Liver (tissue), 9 donors: ENCODE results near the gene AKR1C2. TPM values are rescaled to one million over a fixed set of nuclear protein-coding genes. Genes with fewer than 3 reads are reported as not detected.
A peak's percentile ranks its signal among the peaks of the same experiment; 100 is the strongest.

ENCODE experiments used
- DNase-seq: peaks from one replicate; pipeline ENCODE4 v3.0.0-alpha.2; 2017; ENCODE audit warnings: low spot score
- H3K27ac ChIP-seq, 2 donors: one replicate each; pipeline ENCODE4 v1.7.0; 2013; ENCODE audit warnings: inconsistent platforms in 2 of 2, low read length in 2 of 2, control low read depth in 1 of 2, low read depth in 1 of 2, mild to moderate bottlenecking in 1 of 2
- H3K27me3 ChIP-seq, 4 donors: one replicate each; pipeline versions ENCODE4 v1.6.1 to v1.7.0; 2013; ENCODE audit warnings: low read length in 3 of 4, inconsistent platforms in 1 of 4, mild to moderate bottlenecking in 1 of 4, moderate library complexity in 1 of 4; ENCODE audit not compliant: control insufficient read depth in 4 of 4, insufficient read depth in 4 of 4
- H3K36me3 ChIP-seq, 4 donors: one replicate each; pipeline versions ENCODE4 v1.6.1 to v1.7.0; 2013; ENCODE audit warnings: low read length in 3 of 4, mild to moderate bottlenecking in 3 of 4, low read depth in 1 of 4, moderate library complexity in 1 of 4; ENCODE audit not compliant: control insufficient read depth in 4 of 4, insufficient read depth in 3 of 4
- H3K4me1 ChIP-seq, 4 donors: one replicate each; pipeline versions ENCODE4 v1.6.1 to v1.7.0; 2013; ENCODE audit warnings: low read length in 3 of 4, mild to moderate bottlenecking in 3 of 4, moderate library complexity in 1 of 4; ENCODE audit not compliant: control insufficient read depth in 4 of 4, insufficient read depth in 4 of 4
- H3K4me3 ChIP-seq, 3 donors: one replicate each; pipeline versions ENCODE4 v1.6.1 to v1.7.0; 2013; ENCODE audit warnings: low read length in 3 of 3, control low read depth in 1 of 3, low read depth in 1 of 3, mild to moderate bottlenecking in 1 of 3
- H3K9ac ChIP-seq, 2 donors: one replicate each; pipeline ENCODE4 v1.7.0; 2013; ENCODE audit warnings: low read length in 2 of 2, mild to moderate bottlenecking in 2 of 2, moderate library complexity in 2 of 2, control low read depth in 1 of 2, low read depth in 1 of 2
- H3K9me3 ChIP-seq, 4 donors: one replicate each; pipeline versions ENCODE4 v1.6.1 to v1.7.0; 2013; ENCODE audit warnings: low read length in 3 of 4; ENCODE audit not compliant: control insufficient read depth in 4 of 4
- EGR1 ChIP-seq, 2 donors: IDR thresholded peaks; 2 replicates each; pipeline ENCODE4 v1.6.1; 2016 to 2018; ENCODE audit warnings: antibody characterized with exemption in 2 of 2, low read depth in 2 of 2
- FOXA1 ChIP-seq: IDR thresholded peaks from 2 replicates; pipeline ENCODE4 v1.6.1; 2016; ENCODE audit warnings: antibody characterized with exemption
- FOXA2 ChIP-seq: IDR thresholded peaks from 2 replicates; pipeline ENCODE4 v1.6.1; 2016; ENCODE audit warnings: antibody characterized with exemption
- HNF4A ChIP-seq, 2 donors: conservative IDR thresholded peaks; 2 replicates each; pipeline ENCODE4 v1.6.1; 2016; ENCODE audit warnings: antibody characterized with exemption in 2 of 2, mild to moderate bottlenecking in 2 of 2
- HNF4G ChIP-seq: IDR thresholded peaks from 2 replicates; pipeline ENCODE4 v1.6.1; 2016; ENCODE audit warnings: antibody characterized with exemption
- JUND ChIP-seq, 2 donors: IDR thresholded peaks; 2 replicates each; pipeline ENCODE4 v1.6.1; 2016; ENCODE audit warnings: antibody characterized with exemption in 2 of 2
- NR2F2 ChIP-seq: IDR thresholded peaks from 2 replicates; pipeline ENCODE4 v1.6.1; 2016; ENCODE audit warnings: antibody characterized with exemption
- RAD21 ChIP-seq, 2 donors: IDR thresholded peaks; 2 replicates each; pipeline ENCODE4 v1.6.1; 2016; ENCODE audit warnings: antibody characterized with exemption in 2 of 2, mild to moderate bottlenecking in 2 of 2
- SP1 ChIP-seq: IDR thresholded peaks from 2 replicates; pipeline ENCODE4 v1.6.1; 2018; ENCODE audit warnings: antibody characterized with exemption, mild to moderate bottlenecking
- YY1 ChIP-seq: IDR thresholded peaks from 2 replicates; pipeline ENCODE4 v1.6.1; 2016; ENCODE audit warnings: antibody characterized with exemption, mild to moderate bottlenecking
- WGBS: extraction: QIAGEN DNeasy Blood & Tissue Kit; methylation state at CpG from one replicate; pipeline ENCODE4 v1.1.7; 2013; 5-methylcytosine and 5-hydroxymethylcytosine counted together
- polyA plus RNA-seq, 2 donors: library from polyadenylated mRNA; stranded (reverse) in 1 of 2; unstranded in 1 of 2; fragments of 200-250 nt in 1 of 2; fragments of >200 nt in 1 of 2; fragmentation: Nextera tagmentation in 1 of 2; extraction: Ambion mirVana in 1 of 2; gene quantifications; one replicate each; pipeline versions ENCODE4 v1.2.1 to v1.2.3, GENCODE V29; 2013 to 2015
- total RNA-seq, 2 donors: library from RNA; depleted of rRNA; stranded (reverse); fragments of >200 nt; gene quantifications; one replicate each; pipeline ENCODE4 v1.2.3, GENCODE V29; 2014
- TF ChIP-seq, protein P1 (sequence below): IDR thresholded peaks from 2 replicates; pipeline ENCODE4 v1.6.1; 2016; ENCODE audit warnings: antibody characterized with exemption
- TF ChIP-seq, protein P2 (sequence below): IDR thresholded peaks from 2 replicates; pipeline ENCODE4 v1.6.1; 2016; ENCODE audit warnings: antibody characterized with exemption, mild to moderate bottlenecking
- TF ChIP-seq, protein P3 (sequence below): IDR thresholded peaks from 2 replicates; pipeline ENCODE4 v1.6.1; 2016; ENCODE audit warnings: antibody characterized with exemption
- TF ChIP-seq, protein P4 (sequence below): IDR thresholded peaks from 2 replicates; pipeline ENCODE4 v1.6.1; 2016; ENCODE audit warnings: antibody characterized with exemption
- donor health status: healthy.
- donor health status: healthy.
- donor health status: healthy.
- donor health status: healthy.
- donor health status: healthy.

Gene AKR1C2
- total and polyA plus RNA-seq, 4 donors: 63.8 to 699 (median 162) TPM

DNA sequence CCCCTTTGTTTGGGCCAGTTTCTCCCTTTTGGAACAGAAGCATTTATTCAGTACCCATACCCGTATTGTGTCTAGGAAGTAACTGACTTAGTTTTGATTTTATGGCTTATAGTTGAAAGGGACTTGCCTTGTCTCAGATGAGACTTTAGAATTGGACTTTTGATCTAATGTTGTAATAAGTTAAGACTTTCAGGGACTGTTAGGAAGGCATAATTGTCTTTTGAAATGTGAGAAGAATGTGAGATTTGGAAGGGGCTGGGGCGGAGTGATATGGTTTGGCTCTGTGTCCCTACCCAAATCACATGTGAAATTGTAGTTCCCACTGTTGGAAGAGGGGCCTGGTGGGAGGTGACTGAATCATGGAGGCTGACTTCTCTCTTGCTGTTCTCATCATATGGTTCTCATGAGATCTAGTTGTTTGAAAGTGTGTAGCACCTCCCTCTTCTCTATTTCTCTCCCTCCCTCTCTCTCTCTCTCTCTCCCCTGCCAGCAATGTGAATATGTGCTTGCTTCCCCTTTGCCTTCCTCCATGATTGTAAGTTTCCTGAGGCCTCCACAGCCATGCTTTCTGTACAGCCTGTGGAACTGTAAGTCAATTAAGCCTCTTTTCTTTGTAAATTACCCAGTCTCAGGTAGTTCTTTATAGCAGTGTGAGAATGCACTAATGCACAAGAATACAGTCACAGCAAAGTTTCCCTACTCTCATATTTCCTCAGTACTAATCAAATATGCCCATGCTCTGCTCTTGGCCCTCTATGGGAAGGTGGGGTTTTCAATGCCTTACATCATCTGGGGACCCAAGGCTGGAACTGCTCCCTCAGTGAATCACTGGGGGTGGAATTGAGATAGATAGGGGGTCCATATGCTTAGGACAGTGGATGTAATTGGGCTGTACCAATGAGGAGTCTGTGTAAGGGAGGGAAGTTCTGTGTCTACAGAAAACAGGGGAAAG lies 57.6 kb downstream of the AKR1C2 start:
- DNase-seq: no peak
- Histone ChIP-seq H3K27ac (peak overlapping the region; percentile 94 to 99), H3K4me3 (no peak overlapping the region), H3K9me3 (no peaks in the 10 kb centered on the region), H3K27me3 (no peaks in the 10 kb centered on the region), H3K4me1 (peaks cover 9 to 48% (median 23%) of the 10 kb centered on the region in 4 donors), H3K9ac (no peak overlapping the region), H3K36me3 (no peaks in the 10 kb centered on the region)
- 84% methylated on average over 2 of the region's 2 CpGs for WGBS
- TF ChIP-seq SP1: no peak
- TF ChIP-seq, protein P1, sequence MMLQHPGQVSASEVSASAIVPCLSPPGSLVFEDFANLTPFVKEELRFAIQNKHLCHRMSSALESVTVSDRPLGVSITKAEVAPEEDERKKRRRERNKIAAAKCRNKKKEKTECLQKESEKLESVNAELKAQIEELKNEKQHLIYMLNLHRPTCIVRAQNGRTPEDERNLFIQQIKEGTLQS: no peak
- no peak for TF ChIP-seq FOXA1
- TF ChIP-seq, protein P2, sequence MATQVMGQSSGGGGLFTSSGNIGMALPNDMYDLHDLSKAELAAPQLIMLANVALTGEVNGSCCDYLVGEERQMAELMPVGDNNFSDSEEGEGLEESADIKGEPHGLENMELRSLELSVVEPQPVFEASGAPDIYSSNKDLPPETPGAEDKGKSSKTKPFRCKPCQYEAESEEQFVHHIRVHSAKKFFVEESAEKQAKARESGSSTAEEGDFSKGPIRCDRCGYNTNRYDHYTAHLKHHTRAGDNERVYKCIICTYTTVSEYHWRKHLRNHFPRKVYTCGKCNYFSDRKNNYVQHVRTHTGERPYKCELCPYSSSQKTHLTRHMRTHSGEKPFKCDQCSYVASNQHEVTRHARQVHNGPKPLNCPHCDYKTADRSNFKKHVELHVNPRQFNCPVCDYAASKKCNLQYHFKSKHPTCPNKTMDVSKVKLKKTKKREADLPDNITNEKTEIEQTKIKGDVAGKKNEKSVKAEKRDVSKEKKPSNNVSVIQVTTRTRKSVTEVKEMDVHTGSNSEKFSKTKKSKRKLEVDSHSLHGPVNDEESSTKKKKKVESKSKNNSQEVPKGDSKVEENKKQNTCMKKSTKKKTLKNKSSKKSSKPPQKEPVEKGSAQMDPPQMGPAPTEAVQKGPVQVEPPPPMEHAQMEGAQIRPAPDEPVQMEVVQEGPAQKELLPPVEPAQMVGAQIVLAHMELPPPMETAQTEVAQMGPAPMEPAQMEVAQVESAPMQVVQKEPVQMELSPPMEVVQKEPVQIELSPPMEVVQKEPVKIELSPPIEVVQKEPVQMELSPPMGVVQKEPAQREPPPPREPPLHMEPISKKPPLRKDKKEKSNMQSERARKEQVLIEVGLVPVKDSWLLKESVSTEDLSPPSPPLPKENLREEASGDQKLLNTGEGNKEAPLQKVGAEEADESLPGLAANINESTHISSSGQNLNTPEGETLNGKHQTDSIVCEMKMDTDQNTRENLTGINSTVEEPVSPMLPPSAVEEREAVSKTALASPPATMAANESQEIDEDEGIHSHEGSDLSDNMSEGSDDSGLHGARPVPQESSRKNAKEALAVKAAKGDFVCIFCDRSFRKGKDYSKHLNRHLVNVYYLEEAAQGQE: no peak
- TF ChIP-seq YY1: no peak
- TF ChIP-seq HNF4A (conservative IDR thresholded peaks at IDR 0.05): peak in 1 of 2 donors; percentile 38

DNA sequence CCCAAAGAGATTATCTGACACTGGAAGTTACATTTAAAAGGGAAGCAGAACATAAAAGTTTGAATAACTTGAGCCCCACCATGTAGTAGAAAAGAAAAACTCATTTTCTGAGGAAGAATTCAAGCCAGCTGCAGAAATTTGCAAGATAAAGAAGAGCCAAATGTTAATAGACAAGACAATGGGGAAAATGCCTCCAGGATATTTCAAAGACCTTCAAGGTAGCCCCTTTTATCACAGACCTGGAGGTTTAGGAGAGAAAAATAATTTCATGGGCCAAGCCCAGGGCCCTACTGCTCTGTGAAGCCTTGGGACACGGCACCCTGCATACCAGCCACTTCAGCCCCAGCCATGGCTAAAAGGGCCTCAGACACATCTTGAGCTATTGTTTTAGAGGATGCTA lies 58.8 kb downstream of the AKR1C2 start:
- H3K9ac ChIP-seq: no peak overlapping the region
- H3K9me3 ChIP-seq: no peaks in the 10 kb centered on the region
- H3K27ac ChIP-seq: peak overlapping the region; percentile 4 to 70
- no peaks in the 10 kb centered on the region for H3K36me3 ChIP-seq
- 97% methylated on average over 1 of the region's 1 CpG for WGBS
- TF ChIP-seq, protein P3, sequence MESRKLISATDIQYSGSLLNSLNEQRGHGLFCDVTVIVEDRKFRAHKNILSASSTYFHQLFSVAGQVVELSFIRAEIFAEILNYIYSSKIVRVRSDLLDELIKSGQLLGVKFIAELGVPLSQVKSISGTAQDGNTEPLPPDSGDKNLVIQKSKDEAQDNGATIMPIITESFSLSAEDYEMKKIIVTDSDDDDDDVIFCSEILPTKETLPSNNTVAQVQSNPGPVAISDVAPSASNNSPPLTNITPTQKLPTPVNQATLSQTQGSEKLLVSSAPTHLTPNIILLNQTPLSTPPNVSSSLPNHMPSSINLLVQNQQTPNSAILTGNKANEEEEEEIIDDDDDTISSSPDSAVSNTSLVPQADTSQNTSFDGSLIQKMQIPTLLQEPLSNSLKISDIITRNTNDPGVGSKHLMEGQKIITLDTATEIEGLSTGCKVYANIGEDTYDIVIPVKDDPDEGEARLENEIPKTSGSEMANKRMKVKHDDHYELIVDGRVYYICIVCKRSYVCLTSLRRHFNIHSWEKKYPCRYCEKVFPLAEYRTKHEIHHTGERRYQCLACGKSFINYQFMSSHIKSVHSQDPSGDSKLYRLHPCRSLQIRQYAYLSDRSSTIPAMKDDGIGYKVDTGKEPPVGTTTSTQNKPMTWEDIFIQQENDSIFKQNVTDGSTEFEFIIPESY: no peak
- TF ChIP-seq EGR1 (IDR thresholded peaks at IDR 0.05; ENCODE audit: low read depth in 2 of 2) (no peak), FOXA2 (no peak), HNF4G (no peak), RAD21 (IDR thresholded peaks at IDR 0.05) (no peak), NR2F2 (no peak), SP1 (no peak), JUND (IDR thresholded peaks at IDR 0.05) (no peak)
- TF ChIP-seq, protein P2: no peak
- TF ChIP-seq, protein P1: no peak
- TF ChIP-seq, protein P4, sequence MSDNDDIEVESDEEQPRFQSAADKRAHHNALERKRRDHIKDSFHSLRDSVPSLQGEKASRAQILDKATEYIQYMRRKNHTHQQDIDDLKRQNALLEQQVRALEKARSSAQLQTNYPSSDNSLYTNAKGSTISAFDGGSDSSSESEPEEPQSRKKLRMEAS: no peak
- no peak for DNase-seq
- H3K4me1 ChIP-seq: peaks cover 11 to 52% (median 26%) of the 10 kb centered on the region in 4 donors
- no peaks in the 10 kb centered on the region for H3K27me3 ChIP-seq
- no peak overlapping the region for H3K4me3 ChIP-seq
